MM.1S (cell line): ENCODE results near the gene LRRC27.

Source experiments
- CTCF ChIP-seq: fragments of 300-600 bp; sonication (generic); IDR thresholded peaks from 2 replicates; pipeline ENCODE4 v1.5.1; 2016; ENCODE audit warnings: antibody characterized with exemption, low read length, mixed read lengths
- EZH2phosphoT487 ChIP-seq: fragments of 300-600 bp; sonication (generic); IDR thresholded peaks from 2 replicates; pipeline ENCODE4 v1.6.1; 2018; ENCODE audit warnings: antibody characterized with exemption, low read length

GRCh38 chr10:132368881-132369635 lies 37.1 kb downstream of the LRRC27 start:
- TF ChIP-seq CTCF (no peak), EZH2phosphoT487 (no peak)
